ENCODE data around the gene PGC.

The PGC gene

GRCh38 chr6:41732591-41733359 lies 14.4 kb downstream of the PGC start:
- H3K9ac ChIP-seq (ENCODE audit: low read depth, low read length): peak overlapping the region; percentile 14; the same call in 1 of the 2 replicates
- H3K27me3 ChIP-seq (ENCODE audit: insufficient read depth, low read length): peaks cover 23% of the 10 kb centered on the region
- no peaks in the 10 kb centered on the region for H3K36me3 ChIP-seq (ENCODE audit: insufficient read depth, low read depth, low read length)
- H3K4me1 ChIP-seq (ENCODE audit: insufficient read depth, low read length): peaks cover 27% of the 10 kb centered on the region
- H3K4me3 ChIP-seq (ENCODE audit: low read length): peak overlapping the region; percentile 72
- H3K27ac ChIP-seq (ENCODE audit: low read length): no peak overlapping the region
- H3K9me3 ChIP-seq (ENCODE audit: insufficient read depth, low read depth, low read length): no peaks in the 10 kb centered on the region

GRCh38 chr6:41732149-41732548 lies 15.0 kb downstream of the PGC start:
- Histone ChIP-seq H3K9ac (ENCODE audit: low read depth, low read length) (no peak overlapping the region), H3K9me3 (ENCODE audit: insufficient read depth, low read depth, low read length) (no peaks in the 10 kb centered on the region), H3K4me1 (ENCODE audit: insufficient read depth, low read length) (peaks cover 27% of the 10 kb centered on the region), H3K36me3 (ENCODE audit: insufficient read depth, low read depth, low read length) (no peaks in the 10 kb centered on the region), H3K27me3 (ENCODE audit: insufficient read depth, low read length) (peaks cover 23% of the 10 kb centered on the region), H3K4me3 (ENCODE audit: low read length) (no peak overlapping the region), H3K27ac (ENCODE audit: low read length) (no peak overlapping the region)

- Histone ChIP-seq H3K36me3 (ENCODE audit: insufficient read depth, low read depth, low read length) (no peaks in the 10 kb centered on the region), H3K27ac (ENCODE audit: low read length) (no peak overlapping the region), H3K4me1 (ENCODE audit: insufficient read depth, low read length) (peaks cover 27% of the 10 kb centered on the region), H3K9ac (ENCODE audit: low read depth, low read length) (no peak overlapping the region), H3K9me3 (ENCODE audit: insufficient read depth, low read depth, low read length) (no peaks in the 10 kb centered on the region), H3K27me3 (ENCODE audit: insufficient read depth, low read length) (peaks cover 23% of the 10 kb centered on the region), H3K4me3 (ENCODE audit: low read length) (no peak overlapping the region)
Measured at GRCh38 chr6:41731561-41732086, 15.6 kb downstream of the PGC start.

GRCh38 chr6:41730531-41731436 lies 16.4 kb downstream of the PGC start:
- Histone ChIP-seq H3K36me3 (ENCODE audit: insufficient read depth, low read depth, low read length) (no peaks in the 10 kb centered on the region), H3K4me3 (ENCODE audit: low read length) (no peak overlapping the region), H3K9me3 (ENCODE audit: insufficient read depth, low read depth, low read length) (no peaks in the 10 kb centered on the region), H3K4me1 (ENCODE audit: insufficient read depth, low read length) (peaks cover 25% of the 10 kb centered on the region), H3K27ac (ENCODE audit: low read length) (no peak overlapping the region), H3K27me3 (ENCODE audit: insufficient read depth, low read length) (peaks cover 23% of the 10 kb centered on the region), H3K9ac (ENCODE audit: low read depth, low read length) (no peak overlapping the region)

GRCh38 chr6:41729624-41730023 lies 17.6 kb downstream of the PGC start:
- Histone ChIP-seq H3K4me3 (ENCODE audit: low read length) (peak overlapping the region; percentile 28; the same call in 1 of the 2 replicates), H3K27ac (ENCODE audit: low read length) (peak overlapping the region; percentile 6), H3K36me3 (ENCODE audit: insufficient read depth, low read depth, low read length) (no peaks in the 10 kb centered on the region), H3K9me3 (ENCODE audit: insufficient read depth, low read depth, low read length) (no peaks in the 10 kb centered on the region), H3K4me1 (ENCODE audit: insufficient read depth, low read length) (peaks cover 24% of the 10 kb centered on the region), H3K27me3 (ENCODE audit: insufficient read depth, low read length) (peaks cover 23% of the 10 kb centered on the region), H3K9ac (ENCODE audit: low read depth, low read length) (no peak overlapping the region)

GRCh38 chr6:41728954-41729353 lies 18.2 kb downstream of the PGC start:
- no peak overlapping the region for H3K27ac ChIP-seq (ENCODE audit: low read length)
- peaks cover 23% of the 10 kb centered on the region for H3K27me3 ChIP-seq (ENCODE audit: insufficient read depth, low read length)
- H3K4me3 ChIP-seq (ENCODE audit: low read length): no peak overlapping the region
- H3K9ac ChIP-seq (ENCODE audit: low read depth, low read length): no peak overlapping the region
- H3K9me3 ChIP-seq (ENCODE audit: insufficient read depth, low read depth, low read length): no peaks in the 10 kb centered on the region
- H3K36me3 ChIP-seq (ENCODE audit: insufficient read depth, low read depth, low read length): no peaks in the 10 kb centered on the region
- peaks cover 24% of the 10 kb centered on the region for H3K4me1 ChIP-seq (ENCODE audit: insufficient read depth, low read length)

- Histone ChIP-seq H3K9me3 (ENCODE audit: insufficient read depth, low read depth, low read length) (no peaks in the 10 kb centered on the region), H3K9ac (ENCODE audit: low read depth, low read length) (no peak overlapping the region), H3K4me3 (ENCODE audit: low read length) (no peak overlapping the region), H3K27me3 (ENCODE audit: insufficient read depth, low read length) (peaks cover 18% of the 10 kb centered on the region), H3K4me1 (ENCODE audit: insufficient read depth, low read length) (peaks cover 23% of the 10 kb centered on the region), H3K27ac (ENCODE audit: low read length) (no peak overlapping the region), H3K36me3 (ENCODE audit: insufficient read depth, low read depth, low read length) (no peaks in the 10 kb centered on the region)
Measured at GRCh38 chr6:41728073-41728936, 18.9 kb downstream of the PGC start.

GRCh38 chr6:41727705-41728072 lies 19.5 kb downstream of the PGC start:
- Histone ChIP-seq H3K4me3 (ENCODE audit: low read length) (no peak overlapping the region), H3K27me3 (ENCODE audit: insufficient read depth, low read length) (peaks cover 11% of the 10 kb centered on the region), H3K4me1 (ENCODE audit: insufficient read depth, low read length) (peaks cover 18% of the 10 kb centered on the region), H3K9ac (ENCODE audit: low read depth, low read length) (no peak overlapping the region), H3K27ac (ENCODE audit: low read length) (no peak overlapping the region), H3K9me3 (ENCODE audit: insufficient read depth, low read depth, low read length) (no peaks in the 10 kb centered on the region), H3K36me3 (ENCODE audit: insufficient read depth, low read depth, low read length) (no peaks in the 10 kb centered on the region)

- Histone ChIP-seq H3K9me3 (ENCODE audit: insufficient read depth, low read depth, low read length) (no peaks in the 10 kb centered on the region), H3K27ac (ENCODE audit: low read length) (no peak overlapping the region), H3K4me3 (ENCODE audit: low read length) (no peak overlapping the region), H3K36me3 (ENCODE audit: insufficient read depth, low read depth, low read length) (no peaks in the 10 kb centered on the region), H3K4me1 (ENCODE audit: insufficient read depth, low read length) (peaks cover 14% of the 10 kb centered on the region), H3K27me3 (ENCODE audit: insufficient read depth, low read length) (peaks cover 4% of the 10 kb centered on the region; the same call in 1 of the 2 replicates), H3K9ac (ENCODE audit: low read depth, low read length) (no peak overlapping the region)
Measured at GRCh38 chr6:41726876-41727275, 20.3 kb downstream of the PGC start.

GRCh38 chr6:41724586-41725501 lies 22.4 kb downstream of the PGC start:
- no peak overlapping the region for H3K27ac ChIP-seq (ENCODE audit: low read length)

More at GRCh38 chr6:41724586-41725501, 22.4 kb downstream of the PGC start:
- Histone ChIP-seq H3K4me3 (ENCODE audit: low read length) (no peak overlapping the region), H3K9ac (ENCODE audit: low read depth, low read length) (no peak overlapping the region), H3K4me1 (ENCODE audit: insufficient read depth, low read length) (peaks cover 5% of the 10 kb centered on the region), H3K36me3 (ENCODE audit: insufficient read depth, low read depth, low read length) (no peaks in the 10 kb centered on the region), H3K9me3 (ENCODE audit: insufficient read depth, low read depth, low read length) (no peaks in the 10 kb centered on the region), H3K27me3 (ENCODE audit: insufficient read depth, low read length) (no peaks in the 10 kb centered on the region)
